NOMO-1 (cell line): ENCODE measurements around the gene ATXN10.

Experiments used
- DNase-seq, 2 experiments: peaks; one replicate each; lab custom pipeline; 2025; ENCODE audit not compliant: unreplicated experiment in 2 of 2; lab: John Stamatoyannopoulos, UW

The ATXN10 gene

GRCh38 chr22:45871721-45872120 lies 200.1 kb downstream of the ATXN10 start:
- DNase-seq: no peak

GRCh38 chr22:45872659-45873263 lies 201.1 kb downstream of the ATXN10 start:
- DNase-seq: no peak

DNA sequence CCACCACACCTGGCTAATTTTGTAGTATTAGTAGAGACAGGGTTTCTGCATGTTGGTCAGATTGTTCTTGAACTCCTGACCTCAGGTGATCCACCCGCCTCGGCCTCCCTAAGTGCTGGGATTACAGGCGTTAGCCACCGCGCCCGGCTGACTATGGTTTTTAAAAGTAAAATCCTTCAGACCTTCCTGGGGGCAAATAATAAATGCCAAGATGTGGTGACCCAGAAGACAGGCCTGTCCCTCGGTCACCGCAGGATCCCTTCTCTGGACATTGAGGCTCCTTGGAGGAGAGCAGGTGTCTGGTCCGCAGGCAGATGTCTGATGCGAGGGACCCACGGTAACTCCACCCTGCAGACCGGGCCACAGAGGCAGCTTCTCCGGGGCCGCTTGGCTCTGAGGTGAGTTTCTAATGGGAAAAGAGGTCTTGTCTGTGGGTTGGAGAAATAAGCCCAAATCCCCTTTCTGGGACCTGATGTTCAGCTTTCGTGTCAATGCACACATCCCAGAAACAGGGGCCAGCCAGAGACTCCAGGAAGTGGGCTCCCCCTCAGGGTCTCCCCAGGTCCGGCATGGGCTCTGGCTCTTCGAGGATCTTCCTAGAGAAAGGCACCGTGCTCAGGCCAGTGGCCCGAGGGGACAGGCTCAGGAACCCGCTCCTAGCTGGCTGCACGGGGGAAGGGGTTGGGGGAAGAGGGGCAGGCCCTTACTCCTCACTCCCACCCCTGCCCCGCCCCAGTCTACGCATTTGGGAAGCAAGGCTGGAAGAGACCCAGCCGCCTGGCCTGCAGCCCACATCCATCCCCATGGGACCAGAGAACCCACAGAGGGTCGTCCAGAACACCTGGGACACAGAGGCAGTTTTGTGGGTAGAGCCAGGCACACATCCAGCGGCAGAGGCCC lies 204.8 kb downstream of the ATXN10 start:
- no peak for DNase-seq

GRCh38 chr22:45877036-45877380 lies 205.4 kb downstream of the ATXN10 start:
- DNase-seq: no peak

- DNase-seq: no peak
Observed at GRCh38 chr22:45877651-45878050, 206.0 kb downstream of the ATXN10 start.

DNA sequence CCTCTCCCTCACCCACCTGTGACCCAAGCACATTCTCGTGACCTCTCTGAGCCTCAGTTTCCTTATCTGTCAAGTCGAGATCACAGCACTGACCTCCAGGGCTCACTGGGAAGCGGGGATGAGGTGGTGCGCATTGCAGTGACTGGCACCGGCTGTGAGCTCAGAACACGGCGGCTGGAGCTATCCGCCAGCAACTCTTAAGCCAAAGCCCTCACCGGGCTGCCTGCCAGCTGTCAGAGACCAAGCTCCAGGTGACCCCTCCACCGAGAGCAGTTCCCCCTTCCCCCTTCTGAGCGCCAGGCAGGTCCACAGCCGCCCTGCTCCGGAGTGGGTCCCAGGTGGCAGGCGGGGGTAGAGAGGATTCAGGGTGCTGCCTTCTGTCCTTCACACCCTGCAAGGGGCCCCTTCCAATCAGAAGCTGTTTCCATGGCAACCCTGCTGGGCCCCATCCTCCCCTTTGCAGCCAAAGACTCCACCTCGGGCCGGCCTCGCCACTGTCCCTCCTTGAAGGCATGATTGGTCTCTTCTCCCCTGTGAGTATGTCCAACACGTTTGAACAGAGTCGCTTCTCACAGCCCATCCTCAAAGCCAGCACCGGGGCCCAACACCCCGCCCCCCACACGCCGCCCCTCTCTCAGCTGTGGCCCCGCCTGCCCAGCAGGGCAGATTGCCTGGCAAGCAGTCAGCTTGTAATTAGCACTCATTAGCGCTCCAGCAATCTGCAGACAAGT lies 206.6 kb downstream of the ATXN10 start:
- no peak for DNase-seq

GRCh38 chr22:45878901-45879551 lies 207.4 kb downstream of the ATXN10 start:
- no peak for DNase-seq

GRCh38 chr22:45879552-45879949 lies 207.9 kb downstream of the ATXN10 start:
- no peak for DNase-seq

GRCh38 chr22:45880091-45880715 lies 208.6 kb downstream of the ATXN10 start:
- DNase-seq: no peak

- no peak for DNase-seq
Observed at GRCh38 chr22:45880716-45881523, 209.3 kb downstream of the ATXN10 start.

- DNase-seq: no peak
Observed at GRCh38 chr22:45881524-45881875, 209.9 kb downstream of the ATXN10 start.

GRCh38 chr22:45882881-45883810 lies 211.5 kb downstream of the ATXN10 start:
- no peak for DNase-seq

DNA sequence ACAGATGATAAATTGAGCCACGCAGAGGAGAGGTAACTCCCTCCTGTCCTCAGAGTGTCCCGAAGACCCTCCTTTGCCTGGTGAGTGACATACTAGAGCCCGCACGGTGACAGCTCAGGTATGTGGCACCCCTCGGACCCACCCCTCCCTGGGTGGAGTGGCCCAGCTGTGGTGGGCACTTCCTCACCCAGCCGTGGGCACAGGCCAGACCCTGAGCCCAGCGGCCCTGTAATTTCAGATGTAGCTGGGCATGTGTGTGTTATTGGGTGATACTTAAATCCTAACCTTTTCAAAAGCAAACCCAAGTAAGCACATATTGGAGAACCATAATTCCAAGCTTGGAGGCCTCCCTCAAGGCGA lies 212.2 kb downstream of the ATXN10 start:
- no peak for DNase-seq

- no peak for DNase-seq
Observed at GRCh38 chr22:45884201-45885062, 212.8 kb downstream of the ATXN10 start.

- DNase-seq: no peak
Observed at GRCh38 chr22:45885171-45885840, 213.7 kb downstream of the ATXN10 start.

DNA sequence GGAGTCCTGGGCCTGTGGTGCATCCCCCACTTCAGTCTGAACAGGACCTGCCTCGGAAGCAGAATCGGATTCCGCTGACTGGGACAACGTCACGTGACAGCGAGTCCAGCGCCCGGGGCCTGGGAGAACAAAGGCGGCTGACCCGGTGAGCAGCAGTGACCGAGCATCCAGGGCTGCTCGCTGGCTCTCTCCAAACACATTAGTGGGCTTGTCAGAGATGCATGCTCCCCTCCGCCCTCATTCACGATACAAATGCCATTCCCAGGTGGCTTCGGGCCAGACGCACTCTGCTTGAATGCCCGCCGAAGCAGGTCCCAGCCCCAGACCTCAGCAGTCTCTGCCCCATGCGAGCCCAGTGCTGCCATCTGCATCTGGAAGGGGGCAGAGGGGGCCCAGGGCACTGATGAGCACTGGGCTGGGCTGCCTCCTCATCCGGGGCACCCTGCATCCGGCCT lies 214.3 kb downstream of the ATXN10 start:
- DNase-seq: no peak

DNA sequence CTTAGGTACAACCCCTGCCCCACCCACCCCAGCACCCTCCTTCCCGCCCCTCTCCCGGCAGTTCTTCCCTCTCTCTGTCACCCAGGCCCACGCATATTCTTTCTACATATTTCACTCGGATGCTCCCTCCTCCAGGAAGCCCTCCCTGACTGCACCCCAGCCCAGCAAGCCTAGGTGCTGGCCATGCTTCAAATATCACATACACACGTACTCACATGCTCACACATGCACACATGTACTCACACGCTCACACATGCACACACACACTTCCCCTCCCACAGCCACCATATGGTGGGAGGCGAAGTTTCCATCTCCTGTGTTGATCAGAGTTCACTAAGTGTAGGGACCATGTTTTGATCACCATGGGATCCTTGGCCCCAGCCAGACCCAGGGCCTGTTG lies 214.9 kb downstream of the ATXN10 start:
- no peak for DNase-seq
